HFFc6 (cell line): Measurements from ENCODE around the gene DDR2. TPM values are rescaled to one million over a fixed set of nuclear protein-coding genes. Genes with fewer than 3 reads are reported as not detected.
A peak's percentile ranks its signal among the peaks of the same experiment; 100 is the strongest.

Source experiments
- DNase-seq: peaks from one replicate; pipeline ENCODE4 v3.0.0-alpha.2; 2018
- H3K27ac Mint-ChIP-seq: 2 replicates; pipeline ENCODE4 v1.8.0; 2020; ENCODE audit warnings: mild to moderate bottlenecking, mixed read lengths
- H3K27me3 Mint-ChIP-seq: 2 replicates; pipeline ENCODE4 v1.8.0; 2021; ENCODE audit warnings: mild to moderate bottlenecking, moderate library complexity, mixed read lengths; ENCODE audit not compliant: insufficient read depth
- H3K36me3 Mint-ChIP-seq: 2 replicates; pipeline ENCODE4 v1.8.0; 2021; ENCODE audit warnings: low read depth, mixed read lengths
- H3K4me1 Mint-ChIP-seq: 2 replicates; pipeline ENCODE4 v1.8.0; 2020; ENCODE audit warnings: low read depth, mixed read lengths
- H3K4me3 Mint-ChIP-seq: 2 replicates; pipeline ENCODE4 v1.8.0; 2020; ENCODE audit warnings: mild to moderate bottlenecking, moderate library complexity, mixed read lengths
- H3K9me3 Mint-ChIP-seq: 2 replicates; pipeline ENCODE4 v1.8.0; 2020; ENCODE audit warnings: mild to moderate bottlenecking, mixed read lengths
- CTCF ChIP-seq: fragments of 200-600 bp; sonication (generic); IDR thresholded peaks from 2 replicates; pipeline ENCODE4 v1.5.0; 2021; ENCODE audit warnings: antibody characterized with exemption, mild to moderate bottlenecking
- total RNA-seq, 6 experiments: library from RNA; stranded (reverse); fragmentation: NEBNext Ultra II Directional; extraction: Animal tissue kit (Norgen Biotek cat#: 25700); gene quantifications; 2 replicates in 1 of 6; 3 replicates in 5 of 6; pipeline ENCODE4 v1.2.3, GENCODE V29; 2021

DDR2 gene
- total RNA-seq, 6 experiments from 2014 or later: 154 to 218 (median 187) TPM

GRCh38 chr1:162690672-162691434 is 58.6 kb downstream of the DDR2 start:
- Mint-ChIP-seq H3K4me3 (peak overlapping the region; percentile 70), H3K36me3 (peaks cover 50% of the 10 kb centered on the region), H3K27me3 (peaks cover 3% of the 10 kb centered on the region; the same call in 1 of the 2 replicates), H3K4me1 (peaks cover 83% of the 10 kb centered on the region), H3K9me3 (no peaks in the 10 kb centered on the region), H3K27ac (peak overlapping the region; percentile 91)
- no peak for TF ChIP-seq CTCF
- DNase-seq: peak; percentile 99

GRCh38 chr1:162691999-162692575 is 59.8 kb downstream of the DDR2 start:
- Mint-ChIP-seq H3K27ac (peak overlapping the region; percentile 91), H3K4me1 (peaks cover 76% of the 10 kb centered on the region), H3K4me3 (peak overlapping the region; percentile 70)

GRCh38 chr1:162694911-162695310 is 62.6 kb downstream of the DDR2 start:
- H3K36me3 Mint-ChIP-seq: peaks cover 25% of the 10 kb centered on the region
- H3K27ac Mint-ChIP-seq: no peak overlapping the region
- H3K27me3 Mint-ChIP-seq: peaks cover 3% of the 10 kb centered on the region
- H3K4me3 Mint-ChIP-seq: no peak overlapping the region
- no peaks in the 10 kb centered on the region for H3K9me3 Mint-ChIP-seq
- no peak for TF ChIP-seq CTCF
- H3K4me1 Mint-ChIP-seq: peaks cover 48% of the 10 kb centered on the region
- no peak for DNase-seq

More at GRCh38 chr1:162691999-162692575, 59.8 kb downstream of the DDR2 start:
- H3K9me3 Mint-ChIP-seq: no peaks in the 10 kb centered on the region
- H3K36me3 Mint-ChIP-seq: peaks cover 45% of the 10 kb centered on the region
- peaks cover 3% of the 10 kb centered on the region for H3K27me3 Mint-ChIP-seq
- no peak for TF ChIP-seq CTCF
- DNase-seq: no peak

GRCh38 chr1:162695687-162696086 is 63.4 kb downstream of the DDR2 start:
- H3K27ac Mint-ChIP-seq: peak overlapping the region; percentile 78
- peaks cover 25% of the 10 kb centered on the region for H3K36me3 Mint-ChIP-seq
- peak overlapping the region; percentile 77; the same call in 1 of the 2 replicates for H3K4me3 Mint-ChIP-seq
- H3K27me3 Mint-ChIP-seq: peaks cover 2% of the 10 kb centered on the region
- no peak for DNase-seq
- no peak for TF ChIP-seq CTCF
- H3K9me3 Mint-ChIP-seq: no peaks in the 10 kb centered on the region
- H3K4me1 Mint-ChIP-seq: peaks cover 40% of the 10 kb centered on the region

- peaks cover 33% of the 10 kb centered on the region for H3K4me1 Mint-ChIP-seq
- H3K36me3 Mint-ChIP-seq: peaks cover 25% of the 10 kb centered on the region
- no peaks in the 10 kb centered on the region for H3K9me3 Mint-ChIP-seq
- DNase-seq: peak; percentile 82
- peak overlapping the region; percentile 78 for H3K27ac Mint-ChIP-seq
- H3K27me3 Mint-ChIP-seq: peaks cover 2% of the 10 kb centered on the region
- no peak for TF ChIP-seq CTCF
- H3K4me3 Mint-ChIP-seq: peak overlapping the region; percentile 77
Measured at GRCh38 chr1:162696286-162696862, 64.1 kb downstream of the DDR2 start.
